WTC11 (cell line): ENCODE data around the gene NCAPH2.

ENCODE experiments used
- ESRRA ChIP-seq: sonication (generic); formaldehyde crosslinking; IDR thresholded peaks from 2 replicates; pipeline ENCODE4 v1.8.1; 2022; ENCODE audit warnings: mild to moderate bottlenecking, missing genetic modification reagents, borderline replicate concordance
- ETV6 ChIP-seq: sonication (generic); formaldehyde crosslinking; IDR thresholded peaks from 2 replicates; pipeline ENCODE4 v1.8.1; 2022; ENCODE audit warnings: mild to moderate bottlenecking, missing genetic modification reagents
- TP53 ChIP-seq: sonication (generic); formaldehyde crosslinking; IDR thresholded peaks from 2 replicates; pipeline ENCODE4 v1.8.1; 2023; ENCODE audit warnings: mild to moderate bottlenecking, missing genetic modification reagents
- ZNF263 ChIP-seq: sonication (generic); formaldehyde crosslinking; IDR thresholded peaks from 2 replicates; pipeline ENCODE4 v1.8.1; 2022; ENCODE audit warnings: low read depth, mild to moderate bottlenecking, moderate library complexity, missing genetic modification reagents
- TF ChIP-seq, protein P1 (sequence below): fragments of 200-600 bp; IDR thresholded peaks from 2 replicates; pipeline ENCODE4 v1.8.0; 2022; ENCODE audit warnings: antibody characterized with exemption
- TF ChIP-seq, protein P2 (sequence below): sonication (generic); formaldehyde crosslinking; IDR thresholded peaks from 2 replicates; pipeline ENCODE4 v1.8.1; 2022; ENCODE audit warnings: low read depth, mild to moderate bottlenecking, moderate library complexity, missing genetic modification reagents, borderline replicate concordance
- TF ChIP-seq, protein P3 (sequence below): fragments of 250-450 bp; sonication (Bioruptor Pico); IDR thresholded peaks from 2 replicates; pipeline ENCODE4 v2.1.2; 2022; ENCODE audit warnings: mild to moderate bottlenecking, moderate library complexity
- TF ChIP-seq, protein P4 (sequence below): sonication (generic); formaldehyde crosslinking; IDR thresholded peaks from 2 replicates; pipeline ENCODE4 v1.8.1; 2023; ENCODE audit warnings: mild to moderate bottlenecking, missing genetic modification reagents, moderate library complexity

DNA sequence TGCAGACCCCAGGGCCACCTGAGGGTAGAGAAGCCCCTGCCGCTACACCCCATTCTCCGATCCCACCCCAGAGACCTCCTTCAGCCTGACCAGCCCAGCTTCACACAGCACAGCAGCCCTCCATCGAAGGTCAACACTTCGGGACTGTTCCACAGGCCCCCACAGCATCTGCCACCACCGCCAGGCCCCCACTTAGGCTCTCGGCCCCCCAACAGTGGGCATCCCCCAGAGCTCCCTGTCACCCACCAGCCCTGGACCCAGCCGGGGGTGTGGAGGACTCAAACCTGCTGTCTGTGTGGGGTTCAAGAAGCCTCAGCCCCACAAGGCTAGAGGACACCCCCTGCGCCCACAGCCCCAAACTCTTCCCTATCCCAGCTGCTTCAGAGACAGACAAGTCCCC, 39.4 kb upstream of the NCAPH2 start:
- no peak for TF ChIP-seq ETV6 (CRISPR knock-in tag)
- TF ChIP-seq, protein P1, sequence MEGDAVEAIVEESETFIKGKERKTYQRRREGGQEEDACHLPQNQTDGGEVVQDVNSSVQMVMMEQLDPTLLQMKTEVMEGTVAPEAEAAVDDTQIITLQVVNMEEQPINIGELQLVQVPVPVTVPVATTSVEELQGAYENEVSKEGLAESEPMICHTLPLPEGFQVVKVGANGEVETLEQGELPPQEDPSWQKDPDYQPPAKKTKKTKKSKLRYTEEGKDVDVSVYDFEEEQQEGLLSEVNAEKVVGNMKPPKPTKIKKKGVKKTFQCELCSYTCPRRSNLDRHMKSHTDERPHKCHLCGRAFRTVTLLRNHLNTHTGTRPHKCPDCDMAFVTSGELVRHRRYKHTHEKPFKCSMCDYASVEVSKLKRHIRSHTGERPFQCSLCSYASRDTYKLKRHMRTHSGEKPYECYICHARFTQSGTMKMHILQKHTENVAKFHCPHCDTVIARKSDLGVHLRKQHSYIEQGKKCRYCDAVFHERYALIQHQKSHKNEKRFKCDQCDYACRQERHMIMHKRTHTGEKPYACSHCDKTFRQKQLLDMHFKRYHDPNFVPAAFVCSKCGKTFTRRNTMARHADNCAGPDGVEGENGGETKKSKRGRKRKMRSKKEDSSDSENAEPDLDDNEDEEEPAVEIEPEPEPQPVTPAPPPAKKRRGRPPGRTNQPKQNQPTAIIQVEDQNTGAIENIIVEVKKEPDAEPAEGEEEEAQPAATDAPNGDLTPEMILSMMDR: no peak
- TF ChIP-seq, protein P2, sequence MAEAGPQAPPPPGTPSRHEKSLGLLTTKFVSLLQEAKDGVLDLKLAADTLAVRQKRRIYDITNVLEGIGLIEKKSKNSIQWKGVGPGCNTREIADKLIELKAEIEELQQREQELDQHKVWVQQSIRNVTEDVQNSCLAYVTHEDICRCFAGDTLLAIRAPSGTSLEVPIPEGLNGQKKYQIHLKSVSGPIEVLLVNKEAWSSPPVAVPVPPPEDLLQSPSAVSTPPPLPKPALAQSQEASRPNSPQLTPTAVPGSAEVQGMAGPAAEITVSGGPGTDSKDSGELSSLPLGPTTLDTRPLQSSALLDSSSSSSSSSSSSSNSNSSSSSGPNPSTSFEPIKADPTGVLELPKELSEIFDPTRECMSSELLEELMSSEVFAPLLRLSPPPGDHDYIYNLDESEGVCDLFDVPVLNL (CRISPR knock-in tag): no peak
- TF ChIP-seq, protein P3, sequence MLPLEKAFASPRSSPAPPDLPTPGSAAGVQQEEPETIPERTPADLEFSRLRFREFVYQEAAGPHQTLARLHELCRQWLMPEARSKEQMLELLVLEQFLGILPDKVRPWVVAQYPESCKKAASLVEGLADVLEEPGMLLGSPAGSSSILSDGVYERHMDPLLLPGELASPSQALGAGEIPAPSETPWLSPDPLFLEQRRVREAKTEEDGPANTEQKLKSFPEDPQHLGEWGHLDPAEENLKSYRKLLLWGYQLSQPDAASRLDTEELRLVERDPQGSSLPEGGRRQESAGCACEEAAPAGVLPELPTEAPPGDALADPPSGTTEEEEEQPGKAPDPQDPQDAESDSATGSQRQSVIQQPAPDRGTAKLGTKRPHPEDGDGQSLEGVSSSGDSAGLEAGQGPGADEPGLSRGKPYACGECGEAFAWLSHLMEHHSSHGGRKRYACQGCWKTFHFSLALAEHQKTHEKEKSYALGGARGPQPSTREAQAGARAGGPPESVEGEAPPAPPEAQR (CRISPR knock-in tag): no peak
- TF ChIP-seq, protein P4, sequence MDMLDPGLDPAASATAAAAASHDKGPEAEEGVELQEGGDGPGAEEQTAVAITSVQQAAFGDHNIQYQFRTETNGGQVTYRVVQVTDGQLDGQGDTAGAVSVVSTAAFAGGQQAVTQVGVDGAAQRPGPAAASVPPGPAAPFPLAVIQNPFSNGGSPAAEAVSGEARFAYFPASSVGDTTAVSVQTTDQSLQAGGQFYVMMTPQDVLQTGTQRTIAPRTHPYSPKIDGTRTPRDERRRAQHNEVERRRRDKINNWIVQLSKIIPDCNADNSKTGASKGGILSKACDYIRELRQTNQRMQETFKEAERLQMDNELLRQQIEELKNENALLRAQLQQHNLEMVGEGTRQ (CRISPR knock-in tag): no peak
- TF ChIP-seq ZNF263 (CRISPR knock-in tag): no peak
- TF ChIP-seq TP53: no peak
- TF ChIP-seq ESRRA (CRISPR knock-in tag): no peak
